Prostate gland (tissue), 2 donors: ENCODE results near the gene KCNQ1.

Source experiments
- CTCF ChIP-seq, 4 experiments: fragments of 200-600 bp in 2 of 4; fragments of 450-650 bp in 2 of 4; sonication (generic) in 2 of 4; IDR thresholded peaks; 1 replicate in 3 of 4; 2 replicates in 1 of 4; pipeline ENCODE4 v1.5.1; 2016 to 2019; ENCODE audit warnings: antibody characterized with exemption in 4 of 4, mild to moderate bottlenecking in 2 of 4, moderate library complexity in 2 of 4
- POLR2A ChIP-seq: fragments of 450-650 bp; IDR thresholded peaks from one replicate; pipeline ENCODE4 v1.6.1; 2016; ENCODE audit warnings: antibody characterized with exemption, mild to moderate bottlenecking
- POLR2AphosphoS5 ChIP-seq: sonication (generic); formaldehyde crosslinking; IDR thresholded peaks from one replicate; pipeline ENCODE4 v1.6.1; 2017; ENCODE audit warnings: antibody characterized with exemption

GRCh38 chr11:2887515-2888195 lies 442.8 kb downstream of the KCNQ1 start:
- TF ChIP-seq CTCF (IDR thresholded peaks at IDR 0.05) (no peak), POLR2AphosphoS5 (no peak), POLR2A (no peak)
